K562 (cell line): ENCODE data around the gene SLC39A11. TPM values are rescaled to one million over a fixed set of nuclear protein-coding genes. Genes with fewer than 3 reads are reported as not detected.

Experiments
- ATAC-seq: fragments of 200-7000 bp; cut with Tn5 transposase; 3 replicates; pipeline ENCODE4 v1.9.1; 2020; ENCODE audit warnings: moderate library complexity
- BruUV-seq: library from RNA; stranded (reverse); fragments of 400-500 nt; replicated peaks from 2 replicates; lab custom pipeline; 2021; lab: Mats Ljungman, UMichigan
- CTCF ChIA-PET: fragments of 300-600 bp; formaldehyde crosslinking; extraction: SDS; loops from one replicate; lab custom pipeline; 2021; ENCODE audit warnings: low intra/inter-chr PET ratio; lab: Yijun Ruan, JAX
- POLR2A ChIA-PET: fragments of 300-600, 350-650 bp; sonication (Branson Sonifier 250); formaldehyde crosslinking; extraction: SDS; loops from one replicate; lab custom pipeline; 2021; ENCODE audit warnings: antibody characterized with exemption, inconsistent platforms; lab: Yijun Ruan, JAX
- DNase-seq, 4 experiments: peaks; one replicate each; pipeline versions ENCODE4 v3.0.0 to v3.0.0-alpha.2; 2011 to 2018; ENCODE audit warnings: low spot score in 3 of 4, mixed read lengths in 3 of 4; ENCODE audit errors: extremely low read depth in 1 of 4
- FAIRE-seq: peaks from 2 replicates; lab custom pipeline; 2011; peaks lifted over from hg19 to GRCh38; lab: Jason Lieb, UNC
- H2AFZ ChIP-seq: 2 replicates; pipeline ENCODE4 v1.6.0; 2011; ENCODE audit warnings: low read depth, low read length, control low read depth, inconsistent platforms
- H3K27ac ChIP-seq: fragments of 200-600 bp; 3 replicates; pipeline ENCODE4 v1.8.0; 2011; ENCODE audit warnings: low read depth, mild to moderate bottlenecking, control low read depth, inconsistent platforms, low read length, moderate library complexity, mixed read lengths; ENCODE audit errors: extremely low read depth
- H3K27me3 ChIP-seq, 2 experiments: fragments of 300-600 bp in 1 of 2; 2 replicates in 1 of 2; 3 replicates in 1 of 2; pipeline versions ENCODE4 v1.6.0 to v1.8.0; 2011; ENCODE audit warnings: inconsistent platforms in 2 of 2, low read length in 2 of 2, mild to moderate bottlenecking in 1 of 2, mixed read lengths in 1 of 2, moderate library complexity in 1 of 2; ENCODE audit not compliant: control insufficient read depth in 2 of 2, insufficient read depth in 2 of 2
- H3K36me3 ChIP-seq: fragments of 300-600 bp; 3 replicates; pipeline ENCODE4 v1.8.0; 2011; ENCODE audit warnings: mild to moderate bottlenecking, low read length, inconsistent platforms; ENCODE audit not compliant: control insufficient read depth, insufficient read depth
- H3K4me1 ChIP-seq, 2 experiments: fragments of 200-600 bp in 1 of 2; replicated peaks in 1 of 2; 2 replicates in 1 of 2; 3 replicates in 1 of 2; pipeline versions ENCODE4 v1.5.1 to v1.8.0; 2011; ENCODE audit warnings: inconsistent platforms in 2 of 2, low read length in 2 of 2, mild to moderate bottlenecking in 1 of 2, mixed read lengths in 1 of 2, moderate library complexity in 1 of 2; ENCODE audit not compliant: control insufficient read depth in 2 of 2, insufficient read depth in 2 of 2
- H3K4me2 ChIP-seq: 2 replicates; pipeline ENCODE4 v1.6.1; 2011; ENCODE audit warnings: low read length, control low read depth, inconsistent platforms, mixed read lengths; ENCODE audit not compliant: insufficient read depth
- H3K4me3 ChIP-seq: fragments of 200-600 bp; sonication (generic), shearing (Covaris generic); 2 replicates; pipeline ENCODE4 v1.5.1; 2016; ENCODE audit warnings: control low read depth, inconsistent platforms
- H3K79me2 ChIP-seq: fragments of 200-600 bp; 3 replicates; pipeline ENCODE4 v1.8.0; 2011; ENCODE audit warnings: low read length, inconsistent platforms; ENCODE audit not compliant: control insufficient read depth, insufficient read depth
- H3K9ac ChIP-seq, 2 experiments: 2 replicates each; pipeline versions ENCODE4 v1.6.0 to v1.6.1; 2011; ENCODE audit warnings: low read depth in 2 of 2, low read length in 2 of 2, control low read depth in 1 of 2, inconsistent platforms in 1 of 2, mild to moderate bottlenecking in 1 of 2, mixed read lengths in 1 of 2; ENCODE audit not compliant: insufficient read depth in 1 of 2
- H3K9me1 ChIP-seq: one replicate; pipeline ENCODE4 v1.6.0; 2011; ENCODE audit warnings: inconsistent platforms, mild to moderate bottlenecking, low read length, moderate library complexity; ENCODE audit not compliant: control insufficient read depth, insufficient read depth
- H3K9me3 ChIP-seq: replicated peaks from 2 replicates; pipeline ENCODE4 v1.5.1; 2011; ENCODE audit warnings: low read depth, low read length, inconsistent platforms; ENCODE audit not compliant: control insufficient read depth, insufficient read depth
- H4K20me1 ChIP-seq: replicated peaks from 2 replicates; pipeline ENCODE4 v1.6.1; 2011; ENCODE audit warnings: low read length, inconsistent platforms, mixed read lengths; ENCODE audit not compliant: control insufficient read depth, insufficient read depth
- ELK1 ChIP-seq: sonication (generic); formaldehyde crosslinking; IDR thresholded peaks from 2 replicates; pipeline ENCODE4 v1.8.1; 2022; ENCODE audit warnings: missing genetic modification reagents
- ETS2 ChIP-seq: IDR thresholded peaks from 2 replicates; pipeline ENCODE4 v1.6.1; 2016; ENCODE audit warnings: borderline replicate concordance, missing genetic modification characterization, mild to moderate bottlenecking, moderate library complexity, missing compliant biosample characterization; ENCODE audit not compliant: poor library complexity, severe bottlenecking
- JUNB ChIP-seq: fragments of 450-650 bp; formaldehyde crosslinking; conservative IDR thresholded peaks from 2 replicates; pipeline ENCODE4 v1.4.0; 2020; ENCODE audit warnings: mild to moderate bottlenecking
- PML ChIP-seq: IDR thresholded peaks from 2 replicates; pipeline ENCODE4 v1.6.1; 2012; ENCODE audit warnings: low read length, inconsistent platforms
- RBM17 ChIP-seq: fragments of 200-400 bp; formaldehyde crosslinking; IDR thresholded peaks from 2 replicates; pipeline ENCODE4 v1.6.1; 2017; ENCODE audit warnings: low read depth, mild to moderate bottlenecking, low read length, borderline replicate concordance
- SAFB ChIP-seq: fragments of 200-400 bp; formaldehyde crosslinking; IDR thresholded peaks from 2 replicates; pipeline ENCODE4 v1.6.1; 2017; ENCODE audit warnings: low read depth, low read length, borderline replicate concordance
- USF1 ChIP-seq: sonication (generic); formaldehyde crosslinking; IDR thresholded peaks from 2 replicates; pipeline ENCODE4 v1.9.0; 2022; ENCODE audit warnings: mild to moderate bottlenecking, missing genetic modification reagents
- ZNF449 ChIP-seq: fragments of 250-450 bp; sonication (Bioruptor Pico); IDR thresholded peaks from 2 replicates; pipeline ENCODE4 v1.8.0; 2022; ENCODE audit warnings: moderate library complexity, mild to moderate bottlenecking, inconsistent platforms
- ZNF699 ChIP-seq: fragments of 250-450 bp; sonication (Bioruptor Pico); IDR thresholded peaks from 2 replicates; pipeline ENCODE4 v1.8.0; 2021; ENCODE audit warnings: mild to moderate bottlenecking, moderate library complexity; ENCODE audit not compliant: insufficient replicate concordance
- ZNF707 ChIP-seq: fragments of 250-450 bp; sonication (Bioruptor Pico); conservative IDR thresholded peaks from 2 replicates; pipeline ENCODE4 v1.8.0; 2022; ENCODE audit warnings: inconsistent platforms, mild to moderate bottlenecking, moderate library complexity
- WGBS: fragments of 100-300 bp; shearing (Covaris generic); methylation state at CpG from one replicate; pipeline ENCODE4 v1.1.6; 2016; ENCODE audit warnings: low coverage, mixed read lengths; ENCODE audit not compliant: insufficient coverage; ENCODE audit errors: missing lambda C conversion rate; 5-methylcytosine and 5-hydroxymethylcytosine counted together
- in situ Hi-C: fragments of 300-500 bp; cut with MboI; formaldehyde crosslinking; loops from 4 replicates; pipeline ENCODE4 v1.15.0; 2018; ENCODE audit warnings: inconsistent platforms, mixed read lengths
- intact Hi-C: fragments of 100-400 bp; cut with micrococcal nuclease; formaldehyde crosslinking; loops from 2 replicates; pipeline ENCODE4 v1.14.2; 2022
- polyA plus RNA-seq, 8 experiments: library from polyadenylated mRNA; depleted of rRNA in 4 of 8; stranded (reverse) in 5 of 8; unstranded in 3 of 8; fragments of >200 nt; fragmentation: Nextera tagmentation in 2 of 8; fragmentation: Illumina TruSeq in 1 of 8; extraction: Ambion mirVana in 2 of 8; extraction: Trizol in 1 of 8; gene quantifications; 2 replicates each; pipeline versions ENCODE4 v1.2.1 to v1.2.3, GENCODE V29; 2011 to 2014; ENCODE audit warnings: inconsistent platforms in 1 of 8, missing spikeins in 1 of 8
- total RNA-seq, 7 experiments: library from RNA; depleted of rRNA in 6 of 7; stranded (reverse); fragments of >200 nt in 6 of 7; fragmentation: Illumina TruSeq in 2 of 7; extraction: Trizol in 2 of 7; gene quantifications; 2 replicates each; pipeline versions ENCODE4 v1.2.1 to v1.2.3, GENCODE V29; 2011 to 2021; ENCODE audit warnings: low replicate concordance in 1 of 7

SLC39A11 gene
- total and polyA plus RNA-seq, 9 of the 15 experiments (the other 6 are each of a cell fraction or from before 2014, with no cell fraction given), result 10.5 to 26.4 (median 13.4) TPM

GRCh38 chr17:72749119-72749572 is 343.3 kb downstream of the SLC39A11 start:
- CTCF ChIA-PET, result no interaction called here
- intact Hi-C loops, result no loop called here
- H3K4me3 ChIP-seq, result no peak overlapping the region
- no peak overlapping the region for H3K9ac ChIP-seq
- in situ Hi-C loops, result no loop called here
- no peak overlapping the region for H3K4me2 ChIP-seq
- no peaks in the 10 kb centered on the region for H3K9me3 ChIP-seq
- H3K27ac ChIP-seq, result no peak overlapping the region
- ATAC-seq (no peak), DNase-seq (no peak), FAIRE-seq (no peak)
- H3K27me3 ChIP-seq, result no peaks in the 10 kb centered on the region
- no peaks in the 10 kb centered on the region for H4K20me1 ChIP-seq
- H3K79me2 ChIP-seq, result no peaks in the 10 kb centered on the region
- no peaks in the 10 kb centered on the region for H3K36me3 ChIP-seq
- no TSS peak for BruUV-seq
- no peak overlapping the region for H2AFZ ChIP-seq
- POLR2A ChIA-PET, result interaction anchor here (1.0 kb wide), 1 partner anchor 10 kb away, joined by 4 read pairs; no protein-coding TSS in a partner anchor
- WGBS, result 22% methylated on average over 6 of the region's 6 CpGs
- H3K9me1 ChIP-seq, result no peaks in the 10 kb centered on the region
- TF ChIP-seq ZNF699 (CRISPR knock-in tag), result no peak
- no peak for TF ChIP-seq RBM17
- TF ChIP-seq ZNF449 (CRISPR knock-in tag), result no peak
- TF ChIP-seq ELK1 (CRISPR knock-in tag), result no peak
- no peak for TF ChIP-seq SAFB
- TF ChIP-seq ETS2, result no peak
- TF ChIP-seq PML, result no peak
- no peak for TF ChIP-seq USF1
- no peak for TF ChIP-seq JUNB (CRISPR knock-in tag)
- no peak for TF ChIP-seq ZNF707
- no peaks in the 10 kb centered on the region; a peak in 1 of 5 replicates for H3K4me1 ChIP-seq
